IPS-15b (cell line): Measurements from ENCODE around the gene SSB.
"Not testable (repeated sequence)": the region's sequence is repeated elsewhere in the genome, so short reads cannot be mapped to it uniquely, and the experiment has no call there.

Experiments
- H3K27me3 ChIP-seq: one replicate; pipeline ENCODE4 v1.6.1; 2013; ENCODE audit warnings: low read length; ENCODE audit not compliant: control insufficient read depth, insufficient read depth
- H3K36me3 ChIP-seq: one replicate; pipeline ENCODE4 v1.6.1; 2013; ENCODE audit warnings: low read length; ENCODE audit not compliant: control insufficient read depth, insufficient read depth
- H3K4me1 ChIP-seq: one replicate; pipeline ENCODE4 v1.6.1; 2013; ENCODE audit warnings: mild to moderate bottlenecking, low read length; ENCODE audit not compliant: control insufficient read depth, insufficient read depth
- H3K4me3 ChIP-seq: one replicate; pipeline ENCODE4 v1.5.1; 2013; ENCODE audit warnings: low read depth, low read length
- H3K9ac ChIP-seq: one replicate; pipeline ENCODE4 v1.6.1; 2013; ENCODE audit warnings: low read depth, mild to moderate bottlenecking, low read length
- H3K9me3 ChIP-seq: one replicate; pipeline ENCODE4 v1.6.1; 2013; ENCODE audit warnings: mild to moderate bottlenecking, low read length; ENCODE audit not compliant: control insufficient read depth, insufficient read depth

SSB gene

GRCh38 chr2:169790581-169790980 lies 8.1 kb upstream of the SSB start:
- no peaks in the 10 kb centered on the region for H3K9me3 ChIP-seq
- H3K4me3 ChIP-seq, result no peak overlapping the region
- no peaks in the 10 kb centered on the region for H3K27me3 ChIP-seq
- no peak overlapping the region for H3K9ac ChIP-seq
- no peaks in the 10 kb centered on the region for H3K36me3 ChIP-seq
- H3K4me1 ChIP-seq, result peaks cover 5% of the 10 kb centered on the region

- Histone ChIP-seq H3K4me1 (peaks cover 8% of the 10 kb centered on the region), H3K27me3 (no peaks in the 10 kb centered on the region), H3K36me3 (no peaks in the 10 kb centered on the region), H3K9me3 (no peaks in the 10 kb centered on the region), H3K4me3 (no peak overlapping the region), H3K9ac (no peak overlapping the region)
Observed at GRCh38 chr2:169795181-169795580, 3.5 kb upstream of the SSB start.

GRCh38 chr2:169796441-169796840 lies 2.2 kb upstream of the SSB start:
- H3K27me3 ChIP-seq, result no peaks in the 10 kb centered on the region
- H3K36me3 ChIP-seq, result no peaks in the 10 kb centered on the region
- no peaks in the 10 kb centered on the region for H3K9me3 ChIP-seq
- peaks cover 8% of the 10 kb centered on the region for H3K4me1 ChIP-seq
- H3K4me3 ChIP-seq, result no peak overlapping the region
- no peak overlapping the region for H3K9ac ChIP-seq

- H3K27me3 ChIP-seq, result no peaks in the 10 kb centered on the region
- no peak overlapping the region for H3K9ac ChIP-seq
- no peaks in the 10 kb centered on the region for H3K9me3 ChIP-seq
- H3K4me1 ChIP-seq, result peaks cover 8% of the 10 kb centered on the region
- H3K4me3 ChIP-seq, result no peak overlapping the region
- no peaks in the 10 kb centered on the region for H3K36me3 ChIP-seq
Observed at GRCh38 chr2:169797601-169798000, 1.1 kb upstream of the SSB start.

- peak overlapping the region; percentile 87 for H3K4me3 ChIP-seq
- peaks cover 3% of the 10 kb centered on the region for H3K36me3 ChIP-seq
- H3K4me1 ChIP-seq, result peaks cover 8% of the 10 kb centered on the region
- no peaks in the 10 kb centered on the region for H3K27me3 ChIP-seq
- H3K9me3 ChIP-seq, result no peaks in the 10 kb centered on the region
- H3K9ac ChIP-seq, result no peak overlapping the region
Observed at GRCh38 chr2:169798397-169798717, 314 bp upstream of the SSB start.

GRCh38 chr2:169803480-169803879 lies 4.8 kb downstream of the SSB start:
- no peaks in the 10 kb centered on the region for H3K9me3 ChIP-seq
- H3K4me3 ChIP-seq, result no peak overlapping the region
- peaks cover 3% of the 10 kb centered on the region for H3K4me1 ChIP-seq
- no peaks in the 10 kb centered on the region for H3K27me3 ChIP-seq
- H3K36me3 ChIP-seq, result peaks cover 30% of the 10 kb centered on the region
- no peak overlapping the region for H3K9ac ChIP-seq

- no peak overlapping the region for H3K4me3 ChIP-seq
- no peaks in the 10 kb centered on the region for H3K9me3 ChIP-seq
- no peaks in the 10 kb centered on the region for H3K27me3 ChIP-seq
- peaks cover 43% of the 10 kb centered on the region for H3K36me3 ChIP-seq
- no peak overlapping the region for H3K9ac ChIP-seq
- peaks cover 4% of the 10 kb centered on the region for H3K4me1 ChIP-seq
Observed at GRCh38 chr2:169806586-169806985, 7.9 kb downstream of the SSB start.

- no peaks in the 10 kb centered on the region for H3K27me3 ChIP-seq
- H3K9me3 ChIP-seq, result no peaks in the 10 kb centered on the region
- no peak overlapping the region for H3K4me3 ChIP-seq
- H3K36me3 ChIP-seq, result peaks cover 42% of the 10 kb centered on the region
- no peak overlapping the region for H3K9ac ChIP-seq
- peaks cover 9% of the 10 kb centered on the region for H3K4me1 ChIP-seq
Observed at GRCh38 chr2:169808221-169808620, 9.6 kb downstream of the SSB start.

GRCh38 chr2:169815849-169816248 lies 17.2 kb downstream of the SSB start:
- Histone ChIP-seq H3K4me1 (peaks cover 7% of the 10 kb centered on the region), H3K36me3 (peaks cover 16% of the 10 kb centered on the region), H3K9ac (no peak overlapping the region), H3K4me3 (no peak overlapping the region), H3K9me3 (no peaks in the 10 kb centered on the region), H3K27me3 (no peaks in the 10 kb centered on the region)

- not testable (repeated sequence) for H3K4me1 ChIP-seq, H3K27me3 ChIP-seq, H3K4me3 ChIP-seq, H3K9ac ChIP-seq, H3K9me3 ChIP-seq, H3K36me3 ChIP-seq
Observed at GRCh38 chr2:169816961-169817360, 18.3 kb downstream of the SSB start.

- H3K4me3 ChIP-seq, H3K4me1 ChIP-seq, H3K9ac ChIP-seq, H3K9me3 ChIP-seq, H3K36me3 ChIP-seq, H3K27me3 ChIP-seq: not testable (repeated sequence)
Observed at GRCh38 chr2:169817369-169817768, 18.7 kb downstream of the SSB start.

- Histone ChIP-seq H3K4me3 (no peak overlapping the region), H3K36me3 (peaks cover 10% of the 10 kb centered on the region), H3K9me3 (no peaks in the 10 kb centered on the region), H3K4me1 (no peaks in the 10 kb centered on the region), H3K27me3 (no peaks in the 10 kb centered on the region), H3K9ac (no peak overlapping the region)
Observed at GRCh38 chr2:169818241-169818640, 19.6 kb downstream of the SSB start.

GRCh38 chr2:169819106-169819505 lies 20.4 kb downstream of the SSB start:
- Histone ChIP-seq H3K9me3 (no peaks in the 10 kb centered on the region), H3K27me3 (no peaks in the 10 kb centered on the region), H3K36me3 (peaks cover 6% of the 10 kb centered on the region), H3K9ac (no peak overlapping the region), H3K4me1 (no peaks in the 10 kb centered on the region), H3K4me3 (no peak overlapping the region)
